GM12878 (cell line): Measurements from ENCODE around the gene CROT. TPM values are rescaled to one million over a fixed set of nuclear protein-coding genes. Genes with fewer than 3 reads are reported as not detected.

Experiments used
- ATAC-seq: fragments of 200-7000 bp; cut with Tn5 transposase; 3 replicates; pipeline ENCODE4 v1.9.1; 2020; ENCODE audit warnings: mild to moderate bottlenecking, moderate library complexity
- BruUV-seq: library from RNA; stranded (reverse); fragments of 400-500 nt; replicated peaks from 2 replicates; lab custom pipeline; 2021; lab: Mats Ljungman, UMichigan
- CTCF ChIA-PET: fragments of 300-600 bp; sonication (Branson Sonifier 250); formaldehyde crosslinking; extraction: SDS; loops from one replicate; lab custom pipeline; 2021; ENCODE audit warnings: inconsistent platforms; lab: Yijun Ruan, JAX
- POLR2A ChIA-PET: fragments of 350-600 bp; formaldehyde crosslinking; extraction: SDS; loops from one replicate; lab custom pipeline; 2021; ENCODE audit warnings: inconsistent platforms; lab: Charles Lee
- RAD21 ChIA-PET: fragments of 300-600 bp; sonication (Branson Sonifier 250); formaldehyde crosslinking; loops from one replicate; lab custom pipeline; 2023; ENCODE audit warnings: antibody characterized with exemption; ENCODE audit not compliant: unreplicated experiment; lab: Charles Lee
- SMC1A ChIA-PET: fragments of 300-600 bp; sonication (Branson Sonifier 250); formaldehyde crosslinking; loops from one replicate; lab custom pipeline; 2023; ENCODE audit not compliant: unreplicated experiment, uncharacterized antibody; lab: Charles Lee
- DNase-seq: peaks from one replicate; pipeline ENCODE4 v3.0.0-alpha.2; 2011; ENCODE audit warnings: low read depth, low spot score
- FAIRE-seq: peaks from 3 replicates; lab custom pipeline; 2011; peaks lifted over from hg19 to GRCh38; lab: Jason Lieb, UNC
- H2AFZ ChIP-seq: 2 replicates; pipeline ENCODE4 v1.6.0; 2011; ENCODE audit warnings: low read depth, low read length, control low read depth; ENCODE audit not compliant: control insufficient read depth
- H3K27ac ChIP-seq: 2 replicates; pipeline ENCODE4 v1.5.1; 2011; ENCODE audit warnings: control low read depth; ENCODE audit not compliant: control insufficient read depth, insufficient read depth
- H3K27me3 ChIP-seq, 2 experiments: replicated peaks in 1 of 2; 2 replicates each; pipeline versions ENCODE4 v1.6.0 to v1.6.1; 2011; ENCODE audit warnings: low read length in 1 of 2; ENCODE audit not compliant: control insufficient read depth in 2 of 2, insufficient read depth in 2 of 2
- H3K36me3 ChIP-seq, 2 experiments: 2 replicates each; pipeline ENCODE4 v1.5.1; 2011; ENCODE audit warnings: low read length in 1 of 2; ENCODE audit not compliant: control insufficient read depth in 2 of 2, insufficient read depth in 2 of 2
- H3K4me1 ChIP-seq: 2 replicates; pipeline ENCODE4 v1.6.1; 2011; ENCODE audit warnings: mild to moderate bottlenecking, low read length, moderate library complexity, mixed read lengths; ENCODE audit not compliant: control insufficient read depth, insufficient read depth
- H3K4me2 ChIP-seq: 2 replicates; pipeline ENCODE4 v1.6.0; 2011; ENCODE audit warnings: control low read depth; ENCODE audit not compliant: control insufficient read depth, insufficient read depth
- H3K4me3 ChIP-seq: fragments of 200-600 bp; sonication (generic); 2 replicates; pipeline ENCODE4 v1.5.1; 2016
- H3K79me2 ChIP-seq: 2 replicates; pipeline ENCODE4 v1.6.0; 2011; ENCODE audit warnings: low read length; ENCODE audit not compliant: control insufficient read depth, insufficient read depth
- H3K9ac ChIP-seq: 2 replicates; pipeline ENCODE4 v1.8.0; 2011; ENCODE audit warnings: low read length, control low read depth, mixed read lengths; ENCODE audit not compliant: control insufficient read depth, insufficient read depth
- H3K9me3 ChIP-seq: replicated peaks from 3 replicates; pipeline ENCODE4 v1.5.1; 2011; ENCODE audit warnings: mild to moderate bottlenecking, low read length; ENCODE audit not compliant: control insufficient read depth, insufficient read depth
- H4K20me1 ChIP-seq: 2 replicates; pipeline ENCODE4 v1.6.0; 2011; ENCODE audit not compliant: control insufficient read depth, insufficient read depth
- ATF3 ChIP-seq: IDR thresholded peaks from 2 replicates; pipeline ENCODE4 v1.6.1; 2011; ENCODE audit warnings: low read depth, mild to moderate bottlenecking, low read length, moderate library complexity, borderline replicate concordance; ENCODE audit errors: extremely low read depth
- FOXK2 ChIP-seq: fragments of 450-650 bp; IDR thresholded peaks from 2 replicates; pipeline ENCODE4 v1.6.1; 2017; ENCODE audit warnings: mild to moderate bottlenecking, moderate library complexity
- HDGF ChIP-seq: fragments of 450-650 bp; IDR thresholded peaks from 2 replicates; pipeline ENCODE4 v1.6.1; 2016; ENCODE audit warnings: antibody characterized with exemption
- KLF5 ChIP-seq: fragments of 450-650 bp; IDR thresholded peaks from 2 replicates; pipeline ENCODE4 v1.6.1; 2014; ENCODE audit warnings: mild to moderate bottlenecking; ENCODE audit not compliant: partially characterized antibody
- MEF2B ChIP-seq: fragments of 450-650 bp; IDR thresholded peaks from 2 replicates; pipeline ENCODE4 v1.6.1; 2018; ENCODE audit warnings: mild to moderate bottlenecking, moderate library complexity; ENCODE audit not compliant: partially characterized antibody, poor library complexity, severe bottlenecking
- PBX3 ChIP-seq: IDR thresholded peaks from 2 replicates; pipeline ENCODE4 v1.6.1; 2011; ENCODE audit warnings: mild to moderate bottlenecking, low read depth, low read length, moderate library complexity; ENCODE audit not compliant: insufficient replicate concordance
- SMC3 ChIP-seq: IDR thresholded peaks from 2 replicates; pipeline ENCODE4 v1.6.1; 2011; ENCODE audit warnings: low read length, improper control_type of control experiment, borderline replicate concordance
- YBX1 ChIP-seq: fragments of 450-650 bp; IDR thresholded peaks from 2 replicates; pipeline ENCODE4 v1.6.1; 2016; ENCODE audit warnings: antibody characterized with exemption
- WGBS: methylation state at CpG from one replicate; pipeline ENCODE4 v1.1.6; 2016; ENCODE audit warnings: low lambda C conversion rate; ENCODE audit not compliant: insufficient replicate concordance, insufficient coverage; ENCODE audit errors: missing lambda C conversion rate; 5-methylcytosine and 5-hydroxymethylcytosine counted together
- in situ Hi-C: fragments of 300-500 bp; cut with MboI; formaldehyde crosslinking; loops from 9 replicates; pipeline ENCODE4 v1.14.3; 2018; ENCODE audit warnings: mixed read lengths
- intact Hi-C: fragments of 100-400 bp; cut with micrococcal nuclease; formaldehyde crosslinking; loops from one replicate; pipeline ENCODE4 v1.14.2; 2022; ENCODE audit not compliant: unreplicated experiment
- polyA plus RNA-seq, 11 experiments: library from polyadenylated mRNA; depleted of rRNA in 4 of 11; unstranded in 6 of 11; stranded (reverse) in 5 of 11; fragments of >200 nt; fragmentation: Nextera tagmentation in 4 of 11; fragmentation: Illumina TruSeq in 1 of 11; extraction: Ambion mirVana in 4 of 11; extraction: Trizol in 1 of 11; gene quantifications; 1 replicate in 1 of 11; 2 replicates in 10 of 11; pipeline versions ENCODE4 v1.2.1 to v1.2.3, GENCODE V29; 2011 to 2016; ENCODE audit warnings: inconsistent platforms in 2 of 11, missing spikeins in 2 of 11, low read depth in 1 of 11
- total RNA-seq, 4 experiments: library from RNA; depleted of rRNA in 3 of 4; stranded (reverse); fragments of >200 nt in 3 of 4; fragmentation: Illumina TruSeq in 1 of 4; extraction: Trizol in 1 of 4; gene quantifications; 2 replicates each; pipeline versions ENCODE4 v1.2.1 to v1.2.3, GENCODE V29; 2013 to 2021
- TF ChIP-seq, protein P1 (sequence below): IDR thresholded peaks from 2 replicates; pipeline ENCODE4 v1.6.1; 2012; ENCODE audit warnings: low read depth, low read length, improper control_type of control experiment
- TF ChIP-seq, protein P2 (sequence below): fragments of 150-350 bp; IDR thresholded peaks from 2 replicates; pipeline ENCODE4 v1.6.1; 2014; ENCODE audit warnings: mild to moderate bottlenecking, low read depth, low read length
- TF ChIP-seq, protein P3 (sequence below): fragments of 450-650 bp; IDR thresholded peaks from 2 replicates; pipeline ENCODE4 v1.6.1; 2017; ENCODE audit warnings: mild to moderate bottlenecking, moderate library complexity

The CROT gene
- total and polyA plus RNA-seq, 10 of the 15 experiments (the other 5 are each of a cell fraction or from before 2014, with no cell fraction given), result 5.5 to 15.9 (median 12.1) TPM

GRCh38 chr7:87317691-87318245 lies 27.7 kb upstream of the CROT start (continued):
- TF ChIP-seq PBX3, result no peak
- TF ChIP-seq YBX1, result no peak
- TF ChIP-seq, protein P1, sequence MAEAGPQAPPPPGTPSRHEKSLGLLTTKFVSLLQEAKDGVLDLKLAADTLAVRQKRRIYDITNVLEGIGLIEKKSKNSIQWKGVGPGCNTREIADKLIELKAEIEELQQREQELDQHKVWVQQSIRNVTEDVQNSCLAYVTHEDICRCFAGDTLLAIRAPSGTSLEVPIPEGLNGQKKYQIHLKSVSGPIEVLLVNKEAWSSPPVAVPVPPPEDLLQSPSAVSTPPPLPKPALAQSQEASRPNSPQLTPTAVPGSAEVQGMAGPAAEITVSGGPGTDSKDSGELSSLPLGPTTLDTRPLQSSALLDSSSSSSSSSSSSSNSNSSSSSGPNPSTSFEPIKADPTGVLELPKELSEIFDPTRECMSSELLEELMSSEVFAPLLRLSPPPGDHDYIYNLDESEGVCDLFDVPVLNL, result no peak
- TF ChIP-seq, protein P2, sequence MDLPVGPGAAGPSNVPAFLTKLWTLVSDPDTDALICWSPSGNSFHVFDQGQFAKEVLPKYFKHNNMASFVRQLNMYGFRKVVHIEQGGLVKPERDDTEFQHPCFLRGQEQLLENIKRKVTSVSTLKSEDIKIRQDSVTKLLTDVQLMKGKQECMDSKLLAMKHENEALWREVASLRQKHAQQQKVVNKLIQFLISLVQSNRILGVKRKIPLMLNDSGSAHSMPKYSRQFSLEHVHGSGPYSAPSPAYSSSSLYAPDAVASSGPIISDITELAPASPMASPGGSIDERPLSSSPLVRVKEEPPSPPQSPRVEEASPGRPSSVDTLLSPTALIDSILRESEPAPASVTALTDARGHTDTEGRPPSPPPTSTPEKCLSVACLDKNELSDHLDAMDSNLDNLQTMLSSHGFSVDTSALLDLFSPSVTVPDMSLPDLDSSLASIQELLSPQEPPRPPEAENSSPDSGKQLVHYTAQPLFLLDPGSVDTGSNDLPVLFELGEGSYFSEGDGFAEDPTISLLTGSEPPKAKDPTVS, result no peak
- TF ChIP-seq KLF5, result no peak
- TF ChIP-seq FOXK2, result no peak
- TF ChIP-seq, all 136 proteins: peak for 0

- H2AFZ ChIP-seq, result no peak overlapping the region
- FAIRE-seq, result no peak
- no peak for DNase-seq
- CTCF ChIA-PET, result interaction anchor here (0.8 to 11.4 kb wide), 9 partner anchors 8 to 280 kb away, joined by 3 to 296 read pairs (median 5); no protein-coding TSS in a partner anchor
- no peak overlapping the region for H3K9ac ChIP-seq
- intact Hi-C loops (loop anchor here (10.0 kb wide), 1 partner anchor 306 kb away; the partner anchor contains the start of gene RUNDC3B), in situ Hi-C loops (loop anchor here (10.0 kb wide), 1 partner anchor 566 kb away; no protein-coding TSS in a partner anchor)
- H3K27me3 ChIP-seq, result no peaks in the 10 kb centered on the region
- H3K36me3 ChIP-seq, result no peaks in the 10 kb centered on the region
- RAD21 ChIA-PET, result interaction anchor here (6.8 kb wide), 1 partner anchor 98 kb away, joined by 109 read pairs; no protein-coding TSS in a partner anchor
- H3K9me3 ChIP-seq, result no peaks in the 10 kb centered on the region; the same call in 2 of the 3 replicates
- peaks cover 8% of the 10 kb centered on the region for H3K4me1 ChIP-seq
- POLR2A ChIA-PET, result no interaction called here
- H4K20me1 ChIP-seq, result no peaks in the 10 kb centered on the region
- no peak overlapping the region for H3K4me3 ChIP-seq
- no peak for ATAC-seq
- H3K79me2 ChIP-seq, result no peaks in the 10 kb centered on the region
- SMC1A ChIA-PET, result interaction anchor here (1.0 to 11.9 kb wide), 4 partner anchors 28 to 187 kb away, joined by 3 to 260 read pairs (median 20); partner anchors contain the start of gene CROT
- no TSS peak for BruUV-seq
- WGBS, result 37% methylated on average over 1 of the region's 1 CpG
- H3K4me2 ChIP-seq, result no peak overlapping the region
- no peak overlapping the region for H3K27ac ChIP-seq
- TF ChIP-seq HDGF (no peak), ATF3 (no peak), MEF2B (no peak), SMC3 (no peak)
- TF ChIP-seq, protein P3, sequence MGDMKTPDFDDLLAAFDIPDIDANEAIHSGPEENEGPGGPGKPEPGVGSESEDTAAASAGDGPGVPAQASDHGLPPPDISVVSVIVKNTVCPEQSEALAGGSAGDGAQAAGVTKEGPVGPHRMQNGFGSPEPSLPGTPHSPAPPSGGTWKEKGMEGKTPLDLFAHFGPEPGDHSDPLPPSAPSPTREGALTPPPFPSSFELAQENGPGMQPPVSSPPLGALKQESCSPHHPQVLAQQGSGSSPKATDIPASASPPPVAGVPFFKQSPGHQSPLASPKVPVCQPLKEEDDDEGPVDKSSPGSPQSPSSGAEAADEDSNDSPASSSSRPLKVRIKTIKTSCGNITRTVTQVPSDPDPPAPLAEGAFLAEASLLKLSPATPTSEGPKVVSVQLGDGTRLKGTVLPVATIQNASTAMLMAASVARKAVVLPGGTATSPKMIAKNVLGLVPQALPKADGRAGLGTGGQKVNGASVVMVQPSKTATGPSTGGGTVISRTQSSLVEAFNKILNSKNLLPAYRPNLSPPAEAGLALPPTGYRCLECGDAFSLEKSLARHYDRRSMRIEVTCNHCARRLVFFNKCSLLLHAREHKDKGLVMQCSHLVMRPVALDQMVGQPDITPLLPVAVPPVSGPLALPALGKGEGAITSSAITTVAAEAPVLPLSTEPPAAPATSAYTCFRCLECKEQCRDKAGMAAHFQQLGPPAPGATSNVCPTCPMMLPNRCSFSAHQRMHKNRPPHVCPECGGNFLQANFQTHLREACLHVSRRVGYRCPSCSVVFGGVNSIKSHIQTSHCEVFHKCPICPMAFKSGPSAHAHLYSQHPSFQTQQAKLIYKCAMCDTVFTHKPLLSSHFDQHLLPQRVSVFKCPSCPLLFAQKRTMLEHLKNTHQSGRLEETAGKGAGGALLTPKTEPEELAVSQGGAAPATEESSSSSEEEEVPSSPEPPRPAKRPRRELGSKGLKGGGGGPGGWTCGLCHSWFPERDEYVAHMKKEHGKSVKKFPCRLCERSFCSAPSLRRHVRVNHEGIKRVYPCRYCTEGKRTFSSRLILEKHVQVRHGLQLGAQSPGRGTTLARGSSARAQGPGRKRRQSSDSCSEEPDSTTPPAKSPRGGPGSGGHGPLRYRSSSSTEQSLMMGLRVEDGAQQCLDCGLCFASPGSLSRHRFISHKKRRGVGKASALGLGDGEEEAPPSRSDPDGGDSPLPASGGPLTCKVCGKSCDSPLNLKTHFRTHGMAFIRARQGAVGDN, result no peak
Observed at GRCh38 chr7:87318741-87319140, 26.7 kb upstream of the CROT start.
